CD4-positive, alpha-beta T cell treated with Interleukin-6 at 100 ng/mL for 8 hours (primary cell): ENCODE measurements around the gene ISLR.
"Not testable (repeated sequence)": the region's sequence is repeated elsewhere in the genome, so short reads cannot be mapped to it uniquely, and the experiment has no call there.

Experiments used
- DNase-seq: peaks from one replicate; pipeline ENCODE4 v3.0.0-alpha.2; 2020; ENCODE audit warnings: mixed read lengths, low spot score

Gene ISLR

DNA sequence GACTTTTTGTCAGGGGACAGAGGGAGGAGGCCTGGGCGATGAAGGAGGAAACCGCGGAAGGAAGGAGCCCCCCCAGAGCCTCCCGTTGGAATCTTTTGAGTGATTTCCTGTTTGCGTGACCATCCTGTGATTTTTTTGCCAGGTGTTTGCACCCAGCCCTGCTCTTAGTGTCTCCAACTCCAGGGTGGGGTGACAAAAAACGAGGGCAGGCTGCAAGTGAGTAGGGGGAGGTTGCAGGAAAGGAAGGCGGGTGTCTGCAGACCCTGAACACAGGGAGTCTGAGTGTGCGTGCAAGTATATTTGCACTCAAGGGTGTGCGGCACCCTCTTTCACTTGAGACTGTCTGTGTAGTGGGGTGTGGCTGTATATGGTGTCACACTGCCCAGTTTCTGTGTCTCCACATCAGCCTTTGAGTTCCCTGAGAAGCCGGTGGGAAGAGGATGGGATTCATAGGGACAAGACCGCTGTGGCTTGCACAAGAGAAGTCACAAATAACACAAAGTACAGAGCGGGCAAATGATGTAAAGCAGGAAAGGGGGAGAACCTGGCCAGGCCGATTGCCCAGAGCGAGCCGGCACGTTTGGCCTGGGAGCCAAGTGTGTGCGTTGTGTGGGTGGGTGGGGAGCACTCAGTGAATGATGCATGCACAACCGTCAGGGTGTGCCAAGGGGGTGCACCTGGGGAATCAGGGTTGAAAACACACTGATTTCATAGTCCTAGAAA is 36.5 kb upstream of the ISLR start:
- DNase-seq, result no peak

DNA sequence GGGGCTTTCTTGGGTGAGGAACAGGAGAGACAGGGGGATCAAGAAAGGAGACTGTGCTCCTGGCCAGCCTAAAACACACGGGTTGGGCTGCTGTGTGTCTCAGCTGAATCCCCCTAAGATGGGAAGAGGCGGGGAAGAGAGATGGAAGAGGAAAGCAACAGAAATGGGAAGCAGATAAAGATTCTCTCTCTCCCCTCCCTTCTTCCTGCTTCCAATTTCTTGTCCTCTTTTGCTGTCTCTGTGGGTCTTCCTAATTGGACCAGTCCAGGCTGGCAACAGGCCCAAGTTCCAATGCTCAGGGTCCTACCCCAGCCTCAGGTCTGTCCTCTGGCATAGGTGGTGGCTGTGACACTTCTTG is 36.0 kb upstream of the ISLR start:
- no peak for DNase-seq

DNA sequence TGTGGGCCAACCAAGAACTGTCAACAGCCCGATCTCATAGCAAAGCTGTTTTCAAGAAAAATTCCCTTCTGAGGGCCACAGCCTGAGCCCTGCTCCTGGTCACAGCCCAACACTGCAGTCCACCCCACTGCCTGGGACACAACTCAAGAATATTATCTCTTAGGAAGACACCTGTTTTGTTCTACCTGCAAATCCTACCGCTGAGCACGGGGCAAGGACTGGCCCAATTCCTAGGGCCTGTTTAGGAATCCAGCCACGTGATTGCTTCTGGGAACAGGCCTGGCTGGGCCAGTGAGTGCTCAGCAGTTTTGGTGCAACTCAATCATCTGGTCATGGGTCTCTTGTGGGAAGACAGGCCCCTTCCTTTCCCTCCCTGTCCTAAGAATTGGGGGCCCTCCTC is 34.9 kb upstream of the ISLR start:
- no peak for DNase-seq

DNA sequence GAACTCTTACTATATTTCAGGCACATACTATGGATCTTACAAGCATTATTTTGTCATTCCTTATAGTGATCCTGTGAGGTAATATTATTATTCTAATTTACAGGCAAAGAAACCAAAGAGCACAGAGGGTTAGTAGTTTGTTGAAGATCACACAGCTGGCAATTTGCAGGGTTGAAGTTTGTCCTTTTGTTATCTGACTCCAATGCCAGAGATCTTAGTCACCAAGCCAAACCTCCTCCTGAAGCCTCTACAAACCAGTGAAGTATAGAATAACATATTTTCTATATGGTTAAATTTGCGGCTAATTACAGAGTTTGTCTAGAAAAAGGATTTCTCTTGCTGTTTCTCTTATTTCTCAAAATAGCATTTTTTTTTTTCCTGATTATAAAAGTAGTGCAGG is 31.9 kb upstream of the ISLR start:
- DNase-seq, result no peak

DNA sequence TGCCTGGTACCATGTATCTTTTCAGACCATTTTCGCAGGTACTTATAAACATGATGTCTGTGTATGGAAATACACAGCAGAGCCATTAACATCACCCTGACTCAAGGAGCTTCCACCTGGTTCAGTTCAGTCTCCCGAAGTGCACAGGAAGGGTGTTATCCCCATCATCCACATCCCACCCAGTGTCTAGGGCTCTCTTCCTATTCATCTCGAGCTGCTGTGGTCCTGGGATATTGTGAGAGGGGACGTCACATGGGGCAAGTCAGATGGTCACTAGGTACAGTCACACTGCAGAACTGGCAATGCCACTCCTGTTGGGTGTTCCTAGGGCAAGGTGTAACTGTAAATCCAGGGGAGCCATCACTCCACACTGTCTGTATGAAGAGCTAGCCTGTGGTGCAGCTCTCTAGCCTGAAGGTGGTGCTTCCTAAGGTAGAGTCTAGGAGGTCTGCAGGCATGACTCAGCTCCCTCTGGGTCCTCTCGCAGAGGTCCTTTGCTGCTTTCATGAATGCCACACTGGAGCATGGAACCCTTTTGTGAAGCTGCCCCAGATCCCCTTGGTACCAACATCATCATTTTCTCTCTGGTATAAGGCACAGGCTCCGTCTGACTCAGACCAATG is 29.2 kb upstream of the ISLR start:
- DNase-seq, result no peak

DNA sequence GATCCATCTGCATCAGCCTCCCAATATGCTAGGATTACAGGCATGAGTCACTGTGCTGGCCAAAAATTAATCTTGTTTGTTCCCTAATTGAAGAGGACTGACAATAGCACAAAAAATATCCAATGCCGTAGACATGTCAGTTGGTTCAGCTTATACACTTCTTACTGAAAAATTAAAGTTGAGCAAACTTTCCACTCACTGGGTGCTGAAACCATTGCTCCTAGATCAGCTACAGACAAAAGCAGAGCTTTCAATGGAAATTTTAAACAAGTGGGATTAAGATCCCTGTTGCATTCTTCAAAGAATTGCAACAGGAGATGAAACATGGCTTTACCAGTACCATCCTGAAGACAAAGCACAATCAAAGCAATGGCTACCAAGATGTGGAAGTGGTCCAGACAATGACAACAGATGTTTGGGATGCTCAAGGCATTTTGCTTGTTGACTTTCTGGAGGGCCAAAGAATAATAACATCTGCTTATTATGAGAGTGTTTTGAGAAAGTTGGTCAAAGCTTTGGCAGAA is 27.2 kb upstream of the ISLR start:
- no peak for DNase-seq

DNA sequence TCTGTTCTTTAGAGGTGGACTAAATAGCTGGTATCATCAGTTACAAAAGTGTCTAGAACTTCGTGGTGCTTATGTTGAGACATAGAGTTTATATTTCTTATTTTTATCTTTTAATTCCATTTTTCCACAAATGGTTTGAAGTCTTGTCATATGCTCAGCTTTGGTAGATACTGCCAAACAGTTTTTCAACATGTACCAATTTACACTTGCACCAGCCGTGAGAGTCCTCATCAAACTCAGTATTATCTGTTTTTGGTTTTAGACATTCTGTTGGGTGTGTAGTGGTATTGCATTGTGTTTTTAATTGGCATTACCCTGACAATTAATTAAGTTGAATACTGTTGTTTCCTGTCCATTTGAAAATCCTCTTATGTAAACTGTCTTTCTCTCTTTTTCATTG is 26.5 kb upstream of the ISLR start:
- DNase-seq, result no peak

DNA sequence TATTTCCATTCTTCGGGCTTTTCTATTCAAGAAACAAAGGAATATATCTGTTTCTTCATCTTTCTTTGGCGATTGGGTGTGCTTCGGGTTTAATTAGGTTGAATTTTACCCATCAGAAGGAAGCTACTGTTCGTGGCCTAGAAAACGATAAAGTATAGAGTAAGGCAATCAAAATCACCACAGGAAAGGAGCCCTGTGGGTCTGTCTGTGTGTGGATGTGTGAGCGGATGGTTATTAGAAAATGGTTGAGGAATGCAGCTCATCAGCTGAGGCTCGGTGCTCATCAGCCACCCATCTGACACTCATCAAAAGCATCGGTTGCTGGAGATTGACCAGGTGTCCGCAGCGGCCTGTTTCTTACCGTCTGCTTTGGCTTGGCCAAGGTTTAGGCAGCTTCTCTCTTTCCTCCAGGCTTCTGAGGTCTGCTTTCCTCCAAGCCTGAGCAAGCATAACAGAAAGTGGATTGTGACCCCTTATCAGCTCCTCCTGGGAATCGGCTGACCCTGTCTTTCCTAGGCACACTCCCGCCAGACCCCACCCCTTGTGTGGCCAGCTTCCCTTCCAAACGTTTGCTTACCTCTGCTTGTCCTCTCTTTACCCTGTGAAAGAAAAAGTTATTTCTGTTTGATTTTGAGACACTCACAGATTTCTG is 17.6 kb upstream of the ISLR start:
- DNase-seq, result no peak

DNA sequence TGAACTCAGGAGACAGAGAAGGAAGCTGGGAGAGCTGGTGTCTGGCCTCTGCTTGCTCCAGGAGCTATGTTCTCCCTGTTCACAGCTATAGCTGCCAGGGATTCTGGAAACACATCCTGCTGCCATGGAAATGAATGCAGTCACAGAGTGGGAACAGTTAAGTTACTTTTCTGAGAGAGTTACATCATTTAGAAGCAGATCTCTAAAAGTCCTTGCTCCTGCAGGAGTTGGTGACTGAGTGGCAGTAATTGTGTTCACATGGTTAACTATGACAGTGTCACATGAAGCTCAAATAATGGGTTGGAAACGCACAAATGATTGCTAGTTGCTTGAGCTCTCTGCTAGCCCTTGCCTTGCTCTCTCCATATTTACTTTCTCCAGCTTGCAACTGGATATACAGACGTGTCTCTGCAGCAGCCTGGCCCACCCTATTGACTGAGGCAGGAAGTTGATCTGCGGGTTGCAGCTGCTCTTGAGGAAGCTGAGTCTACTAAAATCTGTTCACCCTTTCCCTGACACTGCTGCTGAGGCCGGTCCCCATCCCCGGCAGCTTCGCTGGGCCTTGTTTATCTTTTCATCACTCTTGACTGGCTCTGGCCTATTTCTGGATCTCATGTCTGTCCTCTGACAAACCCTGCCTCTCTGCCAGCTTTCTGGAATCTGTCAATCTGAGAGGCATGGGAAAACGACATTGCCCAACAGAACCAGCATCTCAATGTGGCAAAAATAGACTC is 16.7 kb upstream of the ISLR start:
- DNase-seq, result no peak

DNA sequence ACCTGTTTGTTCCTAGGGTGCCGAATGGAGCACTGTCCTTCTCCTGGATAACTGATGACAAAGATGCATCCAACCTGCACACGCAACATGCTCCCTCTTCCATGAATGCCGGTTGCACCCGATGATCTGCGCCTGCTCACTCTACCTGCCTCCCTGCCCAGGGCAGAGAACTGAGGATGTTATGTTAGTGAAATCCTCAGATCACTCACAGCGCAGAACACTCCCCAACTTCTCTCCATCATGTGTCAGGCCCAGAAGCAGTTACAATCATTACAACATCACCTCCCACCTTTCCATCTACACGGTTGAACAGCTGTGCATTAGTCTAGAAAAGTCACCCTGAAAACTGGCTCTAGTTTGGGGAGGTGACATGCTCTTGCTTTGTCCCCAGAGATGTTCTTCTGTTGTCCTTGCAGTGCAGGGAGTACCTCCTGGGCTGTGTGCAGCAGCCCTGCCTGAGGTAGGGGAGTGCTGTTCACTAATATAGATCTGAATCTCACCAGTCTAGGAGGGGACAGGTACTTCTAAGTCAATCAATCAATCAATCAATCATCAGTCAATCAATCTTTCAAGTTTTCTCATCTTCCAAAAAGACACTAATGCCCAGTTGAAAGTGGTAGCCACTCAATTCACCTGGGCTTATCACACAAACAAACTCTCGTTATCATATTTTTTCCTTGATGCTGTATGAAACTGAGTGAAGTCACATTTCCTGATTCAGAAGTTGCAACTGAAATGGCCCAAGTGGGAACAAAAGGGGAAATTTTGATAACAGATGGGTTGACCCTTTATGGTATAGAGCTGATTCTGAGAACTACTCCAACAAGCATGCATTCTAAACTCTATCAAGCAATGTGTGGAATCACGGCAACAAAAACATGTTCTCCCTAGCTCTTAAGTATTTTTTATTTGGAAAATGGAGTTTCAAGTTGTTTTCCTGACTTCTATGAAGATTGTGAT is 15.4 kb upstream of the ISLR start:
- DNase-seq, result no peak

DNA sequence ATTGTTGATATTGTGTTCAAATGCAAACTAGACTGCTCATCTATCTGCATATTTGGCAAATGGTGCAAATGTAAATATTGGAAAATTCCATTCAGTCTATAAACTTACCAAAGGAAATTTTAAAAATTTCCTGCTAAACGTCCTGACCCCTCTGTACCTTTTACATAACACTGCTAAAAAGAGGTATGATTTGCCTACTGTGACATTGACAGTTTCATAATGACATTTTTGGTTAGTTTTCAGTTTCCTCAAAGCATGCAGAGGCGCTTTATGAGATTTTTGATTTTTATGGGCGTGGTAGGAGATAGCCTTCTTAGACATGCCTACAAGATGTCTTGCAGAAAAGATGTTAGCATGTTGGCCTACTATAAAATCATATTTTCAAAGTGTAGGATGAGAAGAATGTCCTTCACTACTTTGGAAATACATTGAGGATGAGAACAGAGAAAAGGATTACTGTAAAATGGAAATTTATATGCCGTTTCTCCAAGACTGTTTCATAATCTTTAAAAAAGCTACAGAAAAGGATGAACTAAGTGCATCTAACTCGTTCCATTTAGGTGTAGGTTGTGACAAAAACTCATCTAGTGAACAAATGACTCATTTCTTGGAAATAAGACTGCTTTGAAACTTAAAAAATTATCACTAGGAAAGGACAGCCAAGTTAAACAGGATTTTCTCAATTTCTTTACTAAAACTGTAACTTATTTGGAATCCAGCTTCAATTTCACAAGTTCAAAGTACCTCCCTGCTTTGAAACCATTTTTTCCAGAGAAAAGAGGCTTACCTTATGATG is 14.5 kb upstream of the ISLR start:
- DNase-seq, result no peak

DNA sequence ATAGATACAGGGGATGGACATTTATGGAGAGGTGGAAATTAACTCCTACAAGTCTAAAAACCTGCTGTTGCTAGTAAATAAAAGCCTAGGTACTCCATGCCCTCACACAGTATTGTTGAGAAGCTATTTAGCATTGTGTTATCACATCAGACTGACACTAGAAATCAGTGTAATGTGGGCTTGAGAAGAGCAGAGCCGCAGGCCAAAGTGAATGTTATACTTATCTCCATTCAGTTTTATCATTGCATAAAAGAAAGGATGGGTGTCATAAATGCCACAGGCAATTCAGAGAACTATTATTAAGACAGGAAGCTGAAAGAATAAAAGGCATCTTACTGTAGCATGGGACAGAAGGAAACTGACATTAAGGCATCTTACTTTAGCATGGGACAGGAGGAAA is 13.7 kb upstream of the ISLR start:
- DNase-seq, result no peak

DNA sequence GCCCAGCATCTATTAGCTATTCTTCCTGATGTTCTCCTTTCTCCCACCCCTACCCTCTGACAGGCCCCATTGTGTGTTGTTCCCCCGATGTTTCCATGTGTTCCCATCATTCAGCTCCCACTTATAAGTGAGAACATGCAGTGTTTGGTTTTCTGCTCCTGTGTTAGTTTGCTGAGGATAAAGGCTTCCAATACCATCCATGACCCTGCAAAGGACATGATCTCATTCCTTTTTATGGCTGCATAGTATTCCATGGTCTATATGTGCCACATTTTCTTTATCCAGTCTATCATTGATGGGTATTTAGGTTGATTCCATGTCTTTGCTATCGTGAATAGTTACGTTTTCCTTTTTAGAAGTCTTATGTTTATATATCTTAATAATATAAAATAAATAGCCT is 13.1 kb upstream of the ISLR start:
- not testable (repeated sequence) for DNase-seq

DNA sequence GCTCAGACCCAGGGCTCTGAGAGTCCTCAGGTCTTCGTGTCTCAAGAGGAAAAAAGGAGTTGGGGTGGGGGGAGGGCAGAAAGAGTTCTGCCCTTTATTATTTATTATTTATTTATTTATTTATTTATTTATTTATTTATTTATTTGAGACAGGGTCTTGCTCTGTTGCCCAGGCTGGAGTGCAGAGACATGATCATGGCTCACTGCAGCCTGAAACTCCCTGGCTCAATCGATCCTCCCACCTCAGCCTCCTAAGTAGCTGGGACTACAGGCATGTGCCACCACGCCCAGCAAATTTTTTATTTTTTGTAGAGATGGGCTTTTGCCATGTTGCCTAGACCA is 11.3 kb upstream of the ISLR start:
- not testable (repeated sequence) for DNase-seq

DNA sequence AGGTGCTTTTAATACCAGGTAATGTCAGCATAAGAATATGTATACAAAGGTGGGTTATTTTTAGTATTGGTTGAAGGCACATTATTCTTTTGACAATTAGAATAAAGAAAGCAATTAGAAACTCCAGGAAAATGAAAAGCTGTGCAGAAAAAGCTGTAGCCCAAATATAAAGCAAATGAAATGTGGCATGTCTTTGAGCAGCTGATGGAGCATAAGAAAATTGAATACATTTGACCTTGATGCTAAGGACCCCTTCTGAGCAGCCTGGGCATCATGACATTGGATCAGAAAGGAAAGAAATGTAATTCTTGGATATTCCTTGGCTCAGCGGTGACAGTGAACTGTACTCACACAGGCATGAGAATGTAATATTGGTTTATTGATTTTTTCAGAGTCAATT is 8.0 kb upstream of the ISLR start:
- no peak for DNase-seq

DNA sequence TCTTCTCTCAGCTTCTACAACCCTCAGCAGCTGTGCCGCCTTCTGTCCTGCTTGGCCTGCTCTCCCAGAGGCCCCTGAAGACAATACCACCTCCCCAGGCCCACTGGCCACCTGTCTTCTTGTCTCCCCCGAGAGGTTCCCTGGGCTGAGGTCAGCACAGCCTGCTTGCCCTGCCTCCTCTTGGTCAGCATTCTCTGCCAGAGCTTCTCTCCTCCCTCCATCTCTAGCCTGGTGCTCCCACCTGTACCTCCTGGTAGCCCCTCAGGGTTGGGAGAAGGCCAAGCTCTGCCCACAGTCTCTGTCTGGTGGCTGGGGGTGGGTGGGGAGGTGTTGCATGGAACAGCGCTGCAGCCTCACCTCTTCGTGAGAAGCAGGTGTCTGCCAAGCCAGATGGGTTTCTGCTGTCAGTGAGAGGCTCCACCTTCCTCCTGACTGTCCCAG is 5.6 kb upstream of the ISLR start:
- no peak for DNase-seq

DNA sequence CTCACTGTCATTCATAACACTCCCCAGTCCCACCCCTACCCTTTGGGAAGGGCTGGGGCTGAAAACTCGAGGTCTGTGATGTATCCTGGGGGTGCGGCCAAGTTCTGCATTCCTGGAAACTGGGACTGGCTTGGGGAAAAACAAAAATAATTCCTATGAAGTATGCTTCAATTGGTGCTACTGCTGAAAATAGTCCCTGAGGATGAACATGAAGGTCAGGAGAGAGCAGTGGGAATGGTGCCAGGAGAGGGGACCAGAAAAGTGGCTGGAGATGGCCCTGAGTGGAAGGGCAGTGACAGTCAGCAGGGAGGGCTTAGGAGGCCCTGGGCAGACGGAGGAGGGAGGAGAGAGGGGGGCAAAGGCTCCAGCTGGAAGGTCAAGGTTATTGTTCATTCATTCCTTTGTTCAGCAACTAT is 4.8 kb upstream of the ISLR start:
- DNase-seq, result no peak

DNA sequence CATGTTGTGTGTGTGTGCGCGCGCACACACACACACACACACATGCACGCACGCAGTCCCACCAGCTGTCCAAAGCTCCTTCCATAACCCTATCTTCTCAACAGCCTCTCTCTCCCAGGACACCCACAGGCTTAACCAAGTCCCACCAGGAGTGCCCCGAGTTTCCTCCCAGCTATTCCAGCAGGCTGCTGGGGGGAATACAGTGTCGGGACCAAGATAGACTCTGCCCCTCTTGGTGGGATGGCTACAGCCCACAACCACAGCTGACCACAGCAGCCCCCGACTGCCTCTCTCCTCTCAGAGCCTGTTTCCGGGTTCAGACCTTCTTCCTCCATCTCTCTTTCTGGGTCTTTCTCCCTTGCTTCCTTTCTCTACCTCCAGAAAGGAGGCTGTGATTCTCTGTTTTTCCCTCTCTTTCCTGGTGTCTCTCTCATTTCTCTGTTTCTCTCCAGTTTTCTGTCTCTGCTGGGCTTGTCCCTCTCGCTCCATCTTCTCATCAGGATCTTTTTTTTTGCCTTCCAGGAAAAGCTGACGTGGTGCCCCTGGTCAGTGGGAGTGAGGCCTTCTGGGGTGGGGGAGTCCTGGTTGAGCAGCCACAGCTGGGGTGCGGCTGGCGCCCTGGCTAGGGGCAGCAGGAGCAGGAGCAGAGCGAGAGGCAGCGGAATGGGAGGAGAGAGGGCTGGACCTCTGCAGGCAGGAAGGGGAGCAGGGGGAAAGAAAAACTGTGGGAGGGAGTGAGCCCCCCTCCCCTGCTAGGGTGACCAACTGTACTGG is 3.3 kb upstream of the ISLR start:
- no peak for DNase-seq

DNA sequence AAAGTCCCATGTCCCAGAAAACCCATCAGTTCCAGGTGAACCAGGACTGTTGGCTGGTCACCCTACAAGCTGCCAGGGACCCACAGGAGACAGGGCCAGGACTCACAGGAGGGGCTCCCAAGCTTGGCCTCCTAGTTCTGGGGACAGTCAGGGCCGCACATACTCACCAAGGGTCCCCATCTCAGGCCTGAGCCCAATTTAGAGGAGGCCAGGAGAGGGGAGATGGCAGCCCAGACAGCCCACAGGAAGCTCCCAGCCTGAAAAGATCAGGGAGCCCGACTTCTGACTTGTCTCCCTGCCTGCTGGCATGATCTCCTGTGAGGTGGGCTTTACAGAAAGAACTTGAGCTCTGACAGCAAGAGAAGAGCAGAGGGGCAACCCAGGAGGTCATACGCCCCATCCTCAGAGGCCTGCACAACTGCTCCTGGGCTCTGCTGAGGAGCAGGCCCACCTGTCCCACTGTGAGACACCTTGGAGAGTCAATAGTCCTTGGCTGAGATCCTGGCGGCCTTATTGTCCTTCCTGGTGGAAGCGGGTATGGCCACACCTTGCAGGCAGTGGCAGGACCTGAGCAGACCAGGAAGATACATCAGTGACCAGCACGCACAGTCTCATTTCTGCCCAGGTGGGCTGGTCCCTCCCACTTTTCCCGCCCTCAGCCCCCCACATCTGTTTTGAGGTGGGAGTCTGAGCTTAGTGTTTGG is 2.5 kb upstream of the ISLR start:
- no peak for DNase-seq
